CD4-positive, alpha-beta T cell treated with Interleukin-4 for 4 hours (primary cell): ENCODE measurements around the gene EPS8.

ENCODE experiments used
- DNase-seq: peaks from one replicate; pipeline ENCODE4 v3.0.0-alpha.2; 2020

The EPS8 gene

DNA sequence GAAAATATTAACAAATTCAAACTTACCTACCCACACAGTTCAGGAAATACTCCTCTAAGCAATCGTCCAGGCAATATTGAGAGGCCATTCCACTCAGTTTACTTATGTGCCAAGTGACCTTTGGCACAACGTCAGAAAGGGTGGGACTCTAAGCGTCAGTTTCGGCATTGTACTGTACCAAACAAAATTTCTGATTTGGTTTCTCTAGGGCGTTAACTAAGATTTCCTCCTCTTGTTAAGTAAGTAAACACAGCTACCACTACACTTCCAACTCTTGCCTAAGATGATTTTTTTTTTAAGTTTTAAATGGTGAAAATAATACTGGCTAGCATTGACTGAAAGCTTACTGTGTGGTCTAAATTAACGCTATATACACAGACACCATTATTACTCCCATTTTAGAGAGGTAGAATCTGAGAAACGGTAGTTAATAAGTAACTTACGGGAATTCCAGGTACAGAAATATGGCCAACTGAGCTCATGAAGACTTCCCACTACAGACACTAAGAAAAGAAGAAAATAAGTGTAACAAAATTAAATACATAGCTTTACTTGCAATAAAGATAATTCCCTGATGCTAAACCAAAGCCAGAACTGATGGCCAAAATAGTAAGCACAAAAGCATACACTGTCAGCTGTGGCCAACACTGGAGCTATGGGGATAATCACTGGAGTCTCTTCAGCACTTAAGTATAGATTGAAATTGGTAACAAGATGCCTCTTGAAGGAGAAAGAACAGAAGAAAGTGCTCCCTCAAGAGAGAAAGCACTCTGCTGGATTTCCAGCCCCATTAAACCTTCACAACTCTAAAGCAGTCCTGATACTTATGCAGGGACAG is 76.1 kb downstream of the EPS8 start:
- DNase-seq = no peak

DNA sequence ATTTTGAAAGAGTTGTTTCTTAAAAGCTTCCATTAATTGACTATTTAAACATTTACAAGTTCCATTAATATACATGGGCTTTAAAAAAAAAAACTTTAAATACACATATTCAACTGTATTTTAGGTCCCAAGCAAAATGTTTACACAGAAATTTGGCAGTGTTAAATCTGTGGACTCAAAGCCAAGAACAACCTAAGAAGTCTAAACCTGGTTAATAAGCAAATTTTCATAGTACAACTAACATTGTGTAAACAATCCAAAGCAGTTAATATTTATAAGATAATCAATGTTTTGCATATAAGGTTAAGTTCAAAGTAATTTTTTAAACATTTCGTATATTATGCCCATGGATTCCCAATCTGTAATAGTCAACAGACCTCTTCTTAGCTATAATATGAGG is 77.0 kb downstream of the EPS8 start:
- no peak for DNase-seq

DNA sequence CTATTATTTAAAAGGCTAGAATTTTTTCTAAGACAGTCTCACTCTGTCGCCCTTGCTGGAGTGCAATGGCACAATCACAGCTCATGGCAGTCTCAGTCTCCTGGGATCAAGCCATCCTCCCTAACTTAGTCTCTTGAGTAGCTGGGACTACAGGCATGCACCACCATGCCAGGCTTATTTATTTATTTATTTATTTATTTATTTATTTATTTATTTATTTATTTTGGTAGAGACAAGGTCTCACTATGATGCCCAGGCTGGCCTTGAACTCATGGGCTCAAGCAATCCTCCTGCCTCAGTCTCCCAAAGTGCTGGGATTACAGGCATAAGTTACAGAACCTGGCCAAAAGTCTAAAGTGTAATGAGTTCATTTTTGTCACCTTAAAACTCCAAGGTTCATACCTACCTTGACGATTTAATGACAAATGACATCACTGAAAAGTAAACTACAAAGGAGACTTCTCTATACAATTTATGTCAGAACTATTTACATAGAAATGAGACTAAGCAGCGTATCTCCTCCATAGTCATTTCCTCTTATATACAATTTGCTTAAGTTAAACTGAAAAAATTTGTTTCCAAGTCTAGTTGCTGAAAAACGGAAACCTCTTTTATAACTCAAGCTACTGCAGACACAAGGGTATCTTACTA is 78.2 kb downstream of the EPS8 start:
- DNase-seq = no peak

DNA sequence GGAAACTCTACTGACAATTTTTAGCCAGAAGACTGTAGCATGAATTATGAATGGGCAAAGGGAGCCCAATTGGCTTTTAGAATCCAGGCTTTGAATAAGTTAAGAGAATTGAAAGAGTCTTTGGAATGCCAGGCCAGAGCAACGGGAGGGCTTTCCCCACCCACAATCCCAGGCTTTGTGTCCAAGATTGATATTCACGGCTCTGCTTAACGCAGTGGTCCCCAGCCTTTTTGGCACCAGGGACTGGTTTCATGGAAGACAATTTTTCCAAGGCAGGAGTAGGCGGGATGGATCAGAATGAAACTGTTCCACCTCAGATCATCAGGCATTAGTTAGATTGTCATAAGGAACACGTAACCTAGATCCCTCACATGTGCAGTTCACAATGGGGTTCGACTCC is 79.6 kb downstream of the EPS8 start:
- DNase-seq = no peak

DNA sequence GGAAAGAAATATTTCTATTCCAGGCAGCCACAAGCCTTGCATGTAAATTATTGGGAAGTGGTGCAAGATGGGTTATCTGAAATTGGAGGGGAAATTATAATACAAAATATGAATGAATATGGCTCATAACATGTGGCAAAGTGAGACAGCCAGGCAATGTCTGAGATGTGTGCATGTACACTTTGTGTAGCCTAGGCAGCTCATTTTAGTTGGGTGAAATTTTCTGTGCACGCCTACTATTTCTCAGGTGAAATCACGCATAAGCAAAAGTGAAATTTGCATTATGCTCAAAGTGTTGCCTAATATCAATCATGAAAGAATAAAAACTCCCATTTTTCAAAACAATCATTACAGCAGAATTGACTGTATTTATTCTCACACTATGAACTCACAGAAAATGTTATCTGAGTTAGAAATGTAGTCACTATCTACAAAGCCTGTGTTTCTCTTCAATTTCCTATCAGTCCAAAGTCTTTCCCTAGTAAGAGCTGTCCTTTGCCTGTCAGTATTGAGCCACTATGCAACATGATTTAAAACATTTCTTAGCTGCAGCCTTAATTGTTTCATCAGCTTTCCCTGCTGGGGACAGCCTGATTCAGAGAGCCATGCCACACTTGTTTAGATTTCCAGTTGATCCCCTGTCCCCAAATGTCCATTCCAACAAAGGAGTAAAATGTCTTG is 80.7 kb downstream of the EPS8 start:
- DNase-seq = no peak

DNA sequence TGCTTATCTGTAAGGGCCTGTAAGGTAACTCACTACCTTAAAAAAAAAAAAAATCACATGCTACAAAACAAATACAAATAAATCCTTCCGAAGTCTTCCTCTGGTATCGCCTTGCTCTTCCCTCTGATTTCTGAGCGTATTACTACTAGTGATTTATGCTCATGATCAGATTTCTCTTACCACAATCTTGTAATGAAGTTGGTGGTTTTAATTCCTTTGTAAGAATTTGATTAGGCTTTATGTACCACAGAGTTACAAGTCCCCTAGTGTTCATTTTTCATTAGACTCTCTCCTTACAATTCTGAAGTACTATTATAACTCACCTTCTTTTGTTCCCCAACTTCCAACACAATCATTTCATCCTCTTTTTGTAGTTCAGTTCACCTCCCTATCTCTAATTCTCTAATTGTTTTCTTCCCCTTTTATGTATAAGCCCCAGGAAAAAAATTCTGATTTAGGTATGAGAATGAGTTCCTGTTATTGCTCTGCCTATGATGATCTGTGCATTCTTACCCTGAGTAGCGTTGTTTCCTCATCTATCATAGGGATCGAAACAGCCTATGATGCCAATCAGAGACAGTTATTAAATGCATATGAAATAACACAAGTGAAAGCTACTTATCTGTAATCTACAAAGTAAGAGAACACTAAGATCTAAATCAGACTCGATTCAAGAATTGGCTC is 81.5 kb downstream of the EPS8 start:
- no peak for DNase-seq

DNA sequence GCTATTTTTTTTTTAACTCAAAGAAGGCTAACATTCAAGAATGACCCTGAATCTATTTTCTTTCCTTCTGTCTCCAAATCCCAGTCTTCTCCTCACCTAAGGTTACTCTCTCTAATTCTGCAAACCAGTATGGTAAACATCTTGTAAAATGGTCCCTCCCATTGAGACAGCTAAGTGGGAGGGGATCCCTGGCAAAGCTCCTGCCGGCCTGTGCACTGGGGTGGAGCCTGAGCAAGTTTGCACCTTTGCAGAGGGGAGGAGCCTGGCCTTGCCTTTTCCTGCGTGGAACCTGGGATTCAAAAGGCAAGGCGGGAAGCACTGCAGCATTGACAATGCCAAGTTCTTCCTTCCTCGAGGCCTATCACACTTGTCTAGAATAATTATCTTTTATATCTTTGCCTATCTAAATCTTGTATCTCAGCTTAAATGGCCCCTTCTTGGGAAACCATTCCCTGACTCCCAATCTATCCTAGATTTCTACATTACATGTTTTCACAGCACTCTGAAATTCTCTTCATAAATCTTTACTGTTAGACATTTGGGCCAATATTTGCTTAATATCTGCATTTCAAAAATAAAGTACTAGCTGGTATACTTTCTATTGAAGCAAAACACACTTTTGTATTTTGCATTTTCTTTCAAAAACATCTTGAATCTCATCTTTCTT is 83.0 kb downstream of the EPS8 start:
- no peak for DNase-seq

DNA sequence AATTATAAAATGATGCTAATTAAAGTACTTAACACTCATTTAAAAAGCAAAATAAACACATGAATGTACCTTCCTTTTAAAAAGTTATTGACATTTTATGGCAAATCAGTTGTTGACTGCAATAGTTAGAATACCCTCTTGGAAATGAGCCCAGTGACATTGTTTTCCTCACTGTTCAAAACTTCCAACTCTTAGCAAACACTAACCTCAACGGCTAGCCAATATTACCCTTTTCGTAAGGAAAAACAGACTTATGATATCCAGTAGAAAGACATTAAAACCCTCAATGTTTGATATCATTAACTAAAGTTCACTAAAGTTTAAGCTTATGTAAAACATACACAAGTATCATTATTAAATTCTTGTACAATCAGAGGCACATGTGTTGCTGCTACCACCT is 83.6 kb downstream of the EPS8 start:
- no peak for DNase-seq

DNA sequence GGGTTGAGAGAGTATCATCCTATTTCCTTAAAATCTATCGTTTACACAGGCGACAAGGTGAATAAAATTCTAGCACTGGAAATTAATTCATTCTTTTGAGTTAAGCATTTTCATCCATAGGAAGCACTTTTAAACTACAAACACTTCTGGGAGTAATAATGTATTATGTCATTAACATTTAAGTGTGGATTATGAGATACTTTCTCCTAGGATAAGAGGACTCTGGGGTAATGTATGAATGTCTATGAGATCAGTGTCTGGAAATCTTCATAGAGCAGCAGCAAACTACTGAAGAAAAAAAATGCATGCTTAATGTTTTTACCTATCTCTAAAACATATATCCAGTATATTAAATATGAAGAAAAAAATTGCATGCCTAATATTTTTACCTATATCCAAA is 86.9 kb downstream of the EPS8 start:
- DNase-seq = no peak

DNA sequence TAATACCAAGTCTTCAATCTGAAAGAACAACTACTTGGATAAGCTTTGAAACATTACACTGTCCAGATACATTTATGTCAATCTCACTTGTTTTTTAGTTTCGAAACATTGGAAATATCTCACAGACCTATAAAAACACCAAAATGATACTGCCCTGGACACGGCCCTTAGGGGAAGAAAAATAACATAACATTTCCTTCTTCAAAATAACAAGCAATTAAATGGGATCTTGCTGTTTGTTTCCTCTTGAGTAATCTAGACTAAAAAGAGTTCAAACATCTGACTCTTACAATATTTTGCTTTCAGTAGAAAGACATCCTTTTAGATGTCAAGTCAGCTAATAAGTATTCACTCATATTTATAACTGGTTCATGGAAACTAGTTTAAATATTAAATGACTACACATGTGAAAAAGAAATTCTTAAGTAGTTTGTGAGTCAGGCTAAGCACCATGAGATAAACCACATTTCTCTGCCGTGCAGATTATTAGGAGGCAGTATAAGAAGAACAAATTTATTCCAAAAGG is 87.5 kb downstream of the EPS8 start:
- DNase-seq = no peak

DNA sequence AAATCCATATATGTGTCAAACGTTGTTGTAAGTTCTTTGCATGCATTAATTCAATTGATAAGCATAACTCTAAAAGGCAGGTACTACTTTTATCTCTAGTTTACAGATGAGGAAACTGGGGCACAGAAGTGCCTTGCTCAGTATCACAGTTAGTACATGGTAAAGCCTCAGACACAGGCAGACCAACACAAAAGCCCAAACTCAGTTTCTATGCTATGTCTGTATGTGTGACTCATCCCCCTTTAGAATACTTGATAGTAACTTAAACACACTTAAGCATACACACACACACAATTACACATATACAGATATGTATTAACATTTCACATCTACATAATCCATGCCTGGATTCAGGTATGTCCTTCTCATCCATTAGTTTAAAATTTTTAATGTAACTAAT is 88.0 kb downstream of the EPS8 start:
- DNase-seq = no peak

DNA sequence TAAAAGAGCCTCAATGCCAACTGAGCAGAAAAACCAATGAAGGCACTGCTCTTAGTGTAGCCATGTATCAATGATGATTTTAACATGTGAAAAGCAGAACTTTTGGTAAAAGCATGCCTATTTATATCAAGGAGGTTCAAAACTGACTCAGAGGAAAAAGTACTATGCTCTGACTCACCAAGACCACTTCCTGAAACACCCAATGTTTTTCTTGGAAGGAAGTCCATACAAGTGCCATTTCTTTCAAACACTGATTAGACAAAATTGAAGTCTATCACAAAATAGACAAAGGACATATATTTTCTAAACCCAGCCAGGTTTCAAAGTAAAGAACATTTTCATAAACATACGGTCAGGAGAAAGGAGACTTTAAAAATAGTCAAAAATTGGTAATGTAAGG is 88.6 kb downstream of the EPS8 start:
- peak; percentile 47 for DNase-seq

DNA sequence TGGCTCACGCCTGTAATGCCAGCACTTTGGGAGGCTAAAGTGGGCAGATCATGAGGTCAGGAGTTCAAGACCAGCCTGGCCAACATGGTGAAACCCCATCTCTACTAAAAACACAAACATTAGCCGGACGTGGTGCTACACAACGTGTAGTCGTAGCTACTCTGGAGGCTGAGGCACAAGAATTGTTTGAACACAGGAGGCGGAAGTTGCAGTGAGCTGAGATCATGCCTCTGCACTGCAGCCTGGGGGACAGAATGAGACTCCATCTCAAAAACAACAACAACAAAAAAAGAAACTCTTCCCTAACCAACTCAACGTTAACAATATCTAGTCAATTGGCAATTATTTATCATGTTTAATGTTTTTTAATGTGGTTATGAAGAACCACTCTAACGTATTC is 89.3 kb downstream of the EPS8 start:
- DNase-seq = no peak

DNA sequence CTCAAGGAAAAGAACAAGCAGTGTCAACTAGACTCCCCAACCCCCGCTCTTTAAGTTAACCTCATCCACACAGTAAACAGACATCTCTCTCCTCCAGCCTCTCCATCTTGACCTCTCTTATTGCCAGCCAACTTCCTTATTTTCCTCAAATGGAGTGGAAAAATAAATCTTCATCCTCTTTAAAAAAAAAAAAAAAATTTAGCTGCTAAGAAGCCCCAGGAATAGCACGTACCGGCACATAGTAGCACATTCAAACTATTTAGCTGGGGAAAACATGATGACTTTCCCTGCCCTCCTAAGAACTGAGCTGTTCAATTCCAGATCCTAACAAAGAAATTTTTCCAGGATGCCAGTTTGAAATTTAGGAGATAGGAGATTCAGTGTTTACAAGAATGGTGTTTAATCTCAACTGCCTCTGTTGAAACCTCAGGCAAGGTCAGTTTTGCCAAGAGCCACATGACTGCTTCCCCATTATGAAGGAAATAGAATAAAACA is 90.8 kb downstream of the EPS8 start:
- DNase-seq = no peak

DNA sequence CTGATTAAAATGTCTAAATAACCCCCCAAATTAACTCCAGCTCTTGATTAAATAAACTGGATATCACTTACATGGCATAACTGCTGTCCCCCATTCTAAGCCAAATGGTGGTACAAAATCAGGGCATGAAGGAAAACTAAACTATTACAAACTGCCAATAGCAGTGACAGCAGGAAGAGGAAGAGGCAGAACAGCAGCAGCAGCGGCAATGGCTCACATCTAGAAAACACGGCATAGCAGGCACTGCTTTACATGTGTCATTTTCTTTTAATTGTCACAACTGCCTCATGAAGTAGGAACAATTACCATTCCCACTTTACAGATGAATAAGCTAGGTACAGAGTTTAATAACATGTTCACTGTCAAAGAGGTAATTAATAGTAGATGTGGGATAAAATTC is 92.0 kb downstream of the EPS8 start:
- DNase-seq = no peak

DNA sequence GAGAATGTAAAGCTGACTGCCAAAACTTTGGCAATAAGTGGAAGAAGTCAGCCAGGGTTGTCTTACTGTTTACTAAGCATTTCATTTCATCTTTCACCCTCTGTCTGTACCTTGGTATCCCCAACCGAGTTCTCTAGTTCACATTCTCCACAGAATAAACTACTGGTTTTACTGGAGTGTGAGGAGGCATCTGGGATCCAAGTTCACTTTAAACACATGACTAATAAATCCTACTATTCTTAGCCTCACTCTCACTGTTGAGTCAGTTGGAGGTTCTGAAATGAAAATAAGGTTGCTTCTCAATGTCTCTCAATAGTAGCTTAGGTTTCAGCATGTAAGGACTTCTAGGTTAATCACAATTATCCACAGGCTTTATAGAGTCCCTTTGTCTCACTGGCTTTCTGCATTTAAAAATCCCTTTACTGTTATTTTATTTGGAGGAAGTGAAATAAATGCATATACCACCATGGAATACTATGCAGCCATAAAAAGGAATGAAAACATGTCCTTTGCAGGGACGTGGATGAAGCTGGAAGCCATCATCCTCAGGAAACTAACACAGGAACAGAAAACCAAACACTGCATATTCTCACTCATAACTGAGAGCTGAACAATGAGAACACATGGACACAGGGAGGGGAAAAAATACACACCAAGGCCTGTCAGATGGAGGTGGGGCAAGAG is 95.8 kb downstream of the EPS8 start:
- DNase-seq = no peak

DNA sequence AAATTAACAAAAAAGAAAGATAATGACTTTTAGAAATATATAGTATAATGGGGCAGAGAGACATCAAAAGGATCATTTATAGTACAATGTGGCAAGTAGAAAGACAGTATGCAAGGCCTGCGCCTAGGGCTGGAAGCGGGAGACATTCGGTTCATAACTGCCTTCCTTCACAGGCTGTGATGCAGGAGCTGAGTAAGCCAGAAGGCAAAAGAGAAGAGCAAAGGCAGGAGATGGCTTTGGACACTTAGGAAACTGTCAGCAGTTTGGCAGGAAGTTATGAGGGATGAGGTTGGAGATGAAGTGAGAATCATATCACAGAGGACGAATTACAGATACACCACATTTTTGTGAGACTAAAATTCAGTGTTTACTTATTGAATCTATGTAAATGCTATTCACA is 97.8 kb downstream of the EPS8 start:
- DNase-seq = no peak

DNA sequence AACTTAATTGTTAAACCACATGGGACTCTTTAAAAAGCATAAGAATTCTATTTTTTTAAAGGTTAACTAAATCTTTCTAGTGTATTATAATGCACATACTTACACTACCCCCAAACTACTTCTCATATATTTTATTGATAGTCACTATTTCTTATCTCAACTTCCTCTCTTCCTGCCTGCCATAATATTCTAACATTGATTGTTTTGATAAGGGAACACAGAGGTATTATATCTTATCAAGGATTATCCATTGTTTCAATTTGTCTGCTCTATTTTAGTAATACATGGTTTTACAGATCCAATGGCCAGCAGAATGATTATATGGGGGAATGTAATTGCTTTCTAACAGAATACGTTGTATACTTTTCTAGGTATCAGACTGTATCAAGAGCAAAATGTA is 98.9 kb downstream of the EPS8 start:
- no peak for DNase-seq

DNA sequence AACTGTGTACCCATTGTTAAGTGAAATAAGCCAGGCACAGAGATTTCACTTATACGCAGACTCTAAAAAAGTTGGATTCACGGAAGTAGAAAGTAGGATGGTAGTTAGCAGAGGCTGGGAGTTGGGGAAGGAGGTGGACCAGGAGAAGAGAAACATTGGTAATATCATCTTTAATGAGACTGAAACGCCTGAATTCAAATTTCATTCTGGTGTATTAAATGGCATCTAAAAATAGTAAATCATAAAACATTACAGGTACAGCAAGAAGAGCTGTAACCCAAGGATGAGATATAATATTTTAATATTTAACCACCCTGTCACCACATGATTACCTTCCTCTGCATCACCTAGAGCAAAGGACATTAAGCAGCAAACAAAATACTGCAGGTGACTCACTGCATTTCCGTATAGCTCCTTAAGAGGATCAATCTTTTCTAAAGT is 99.4 kb downstream of the EPS8 start:
- DNase-seq = no peak

DNA sequence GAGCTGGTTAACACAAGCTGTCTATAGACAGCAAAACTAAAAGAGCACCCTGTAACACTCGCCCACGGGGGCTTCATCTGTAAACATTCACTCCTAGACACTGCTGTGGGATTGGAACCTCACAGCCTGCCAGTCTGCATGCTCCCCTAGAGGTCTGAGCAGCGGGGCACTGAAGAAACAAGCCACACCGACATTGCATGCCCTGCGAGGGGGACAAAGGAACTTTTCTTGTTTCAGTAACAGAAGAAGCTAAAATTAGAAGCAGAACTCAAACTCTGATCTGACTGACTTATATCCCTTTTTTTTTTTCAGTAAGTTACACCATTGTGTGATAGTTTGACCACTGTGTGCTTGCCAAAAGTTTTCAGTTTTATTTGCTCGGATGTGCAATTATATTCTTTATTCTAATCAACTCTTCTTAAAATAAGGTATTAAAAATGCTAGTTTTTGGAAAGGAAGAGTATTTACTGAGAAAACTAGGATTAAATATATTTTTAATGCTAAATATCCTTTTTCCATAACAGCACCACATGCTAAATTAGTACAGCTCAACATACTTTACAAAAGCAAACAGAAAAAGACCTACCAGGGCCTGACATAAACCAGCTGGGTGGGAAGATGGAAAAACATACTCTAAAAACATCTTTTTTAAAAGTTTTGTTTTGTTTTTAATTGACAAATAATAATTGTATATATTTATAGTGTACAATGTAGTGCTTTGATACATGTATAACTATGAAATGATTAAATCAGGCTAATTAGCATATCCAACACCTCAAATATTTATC is 100.2 kb downstream of the EPS8 start:
- no peak for DNase-seq

DNA sequence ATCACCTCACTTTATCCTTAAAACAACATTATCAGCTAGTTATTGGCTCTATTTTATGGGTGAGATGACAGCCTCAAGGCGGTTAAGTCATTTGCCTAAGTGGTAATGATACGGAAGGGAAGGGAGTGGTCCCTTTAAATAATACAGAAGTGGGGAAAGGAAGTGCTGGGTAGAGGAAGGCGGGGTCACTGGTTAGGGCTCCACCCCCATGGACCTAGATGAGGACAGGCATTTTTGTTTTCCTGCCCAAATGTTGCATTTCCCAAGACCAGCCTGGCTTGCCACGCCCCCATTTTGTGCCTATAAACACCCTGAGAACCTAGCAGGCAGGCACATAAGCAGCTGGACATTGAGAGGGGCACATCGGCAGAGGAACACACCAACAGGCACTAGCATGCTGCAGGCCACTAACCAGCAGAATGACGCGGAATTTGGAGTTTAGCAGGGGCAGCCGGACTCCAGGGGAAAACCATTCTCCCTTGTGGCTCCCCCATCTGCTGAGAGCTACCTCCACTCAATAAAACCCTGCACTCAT is 100.9 kb downstream of the EPS8 start:
- peak; percentile 11 for DNase-seq
